ENCODE results near the gene HNRNPA3. TPM values are rescaled to one million over a fixed set of nuclear protein-coding genes. Genes with fewer than 3 reads are reported as not detected.

The HNRNPA3 gene
- total and polyA plus RNA-seq, 2 of the 13 experiments (the other 11 are each of a cell fraction or from before 2014, with no cell fraction given) = 73.3 to 97.7 TPM

DNA sequence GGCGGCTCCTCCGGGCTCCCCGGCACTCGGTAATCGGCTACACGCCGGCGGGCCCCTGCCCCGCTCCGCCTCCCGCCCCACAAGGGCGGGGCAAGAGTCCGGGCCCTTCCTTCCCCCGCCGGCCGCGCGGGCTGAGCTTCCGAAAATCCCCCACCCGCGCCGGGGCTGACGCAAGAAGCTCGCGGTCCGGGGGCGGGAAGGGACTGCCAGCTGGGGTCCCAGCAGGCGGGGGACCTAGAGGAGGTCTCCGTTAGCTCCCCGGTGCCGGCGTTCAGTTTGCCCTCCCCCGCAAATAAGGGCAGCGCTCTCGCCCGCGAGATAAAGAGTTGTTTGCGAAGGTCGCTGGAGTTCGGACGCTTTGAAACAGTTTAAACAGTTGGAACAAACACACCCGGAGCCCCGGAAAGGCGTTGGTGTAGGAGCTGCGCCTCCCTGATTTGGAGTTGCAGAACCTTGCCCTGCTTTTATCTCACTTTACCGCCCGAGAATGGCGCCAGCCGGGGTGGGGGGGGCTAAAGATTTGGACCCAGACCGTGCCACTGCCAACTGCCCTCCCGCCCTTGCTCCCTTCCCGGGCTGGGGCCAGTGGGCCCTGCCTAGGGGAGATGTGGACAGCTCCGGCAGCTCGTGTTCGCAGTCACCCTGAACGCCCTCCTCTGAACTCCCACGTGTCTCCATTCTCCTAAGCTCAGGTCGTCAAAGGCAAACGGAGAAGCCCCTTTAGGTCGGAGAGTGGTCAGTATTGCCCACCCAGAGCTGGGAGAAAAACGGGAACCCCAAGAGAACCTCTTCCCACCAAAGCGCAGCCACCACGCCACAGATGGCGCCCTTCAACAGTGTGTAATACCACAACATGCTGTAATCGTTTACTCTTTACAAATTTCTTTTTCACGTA lies 52.3 kb downstream of the HNRNPA3 start, which contains the start of gene NFE2L2 (continued):
- TF ChIP-seq PBX2 (CRISPR knock-in tag; IDR thresholded peaks at IDR 0.05) (no peak), ZNF230 (CRISPR knock-in tag; IDR thresholded peaks at IDR 0.05) (peak; percentile 82; the same call in 1 of the 2 replicates), ZNF841 (CRISPR knock-in tag; IDR thresholded peaks at IDR 0.05; ENCODE audit: borderline replicate concordance) (peak; percentile 7; the same call in 1 of the 2 replicates), HNRNPLL (IDR thresholded peaks at IDR 0.05; ENCODE audit: low read depth, low read length, poor library complexity, severe bottlenecking) (peak; percentile 95), NFIC (IDR thresholded peaks at IDR 0.05; ENCODE audit: low read length) (peak; percentile 59; the same call in 1 of the 2 replicates), ARID5B (CRISPR knock-in tag; IDR thresholded peaks at IDR 0.05) (peak; percentile 86), NFE2L1 (CRISPR knock-in tag; IDR thresholded peaks at IDR 0.05; ENCODE audit: borderline replicate concordance) (no peak), GLI4 (CRISPR knock-in tag; IDR thresholded peaks at IDR 0.05; ENCODE audit: borderline replicate concordance) (peak; percentile 23; the same call in 1 of the 2 replicates), SP140L (CRISPR knock-in tag; IDR thresholded peaks at IDR 0.05; ENCODE audit: borderline replicate concordance) (peak; percentile 53; the same call in 1 of the 2 replicates), BATF2 (CRISPR knock-in tag; IDR thresholded peaks at IDR 0.05) (peak; percentile 46; the same call in 1 of the 2 replicates), IKZF4 (CRISPR knock-in tag; IDR thresholded peaks at IDR 0.05; ENCODE audit: borderline replicate concordance, low read depth, not compliant biosample characterization) (no peak), PITX1 (CRISPR knock-in tag; IDR thresholded peaks at IDR 0.05) (peak; percentile 97), ISL2 (CRISPR knock-in tag; IDR thresholded peaks at IDR 0.05) (peak; percentile 97), ADNP (CRISPR knock-in tag; IDR thresholded peaks at IDR 0.05) (peak; percentile 48; the same call in 1 of the 2 replicates), ZNF335 (CRISPR knock-in tag; IDR thresholded peaks at IDR 0.05) (no peak; the same call in 1 of the 2 replicates), NONO (IDR thresholded peaks at IDR 0.05) (no peak), NONO (CRISPR knock-in tag; conservative IDR thresholded peaks at IDR 0.05) (peak; percentile 83), DNMT3B (CRISPR knock-in tag; conservative IDR thresholded peaks at IDR 0.05) (no peak)
- TF ChIP-seq, protein P1, sequence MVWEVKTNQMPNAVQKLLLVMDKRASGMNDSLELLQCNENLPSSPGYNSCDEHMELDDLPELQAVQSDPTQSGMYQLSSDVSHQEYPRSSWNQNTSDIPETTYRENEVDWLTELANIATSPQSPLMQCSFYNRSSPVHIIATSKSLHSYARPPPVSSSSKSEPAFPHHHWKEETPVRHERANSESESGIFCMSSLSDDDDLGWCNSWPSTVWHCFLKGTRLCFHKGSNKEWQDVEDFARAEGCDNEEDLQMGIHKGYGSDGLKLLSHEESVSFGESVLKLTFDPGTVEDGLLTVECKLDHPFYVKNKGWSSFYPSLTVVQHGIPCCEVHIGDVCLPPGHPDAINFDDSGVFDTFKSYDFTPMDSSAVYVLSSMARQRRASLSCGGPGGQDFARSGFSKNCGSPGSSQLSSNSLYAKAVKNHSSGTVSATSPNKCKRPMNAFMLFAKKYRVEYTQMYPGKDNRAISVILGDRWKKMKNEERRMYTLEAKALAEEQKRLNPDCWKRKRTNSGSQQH (CRISPR knock-in tag; IDR thresholded peaks at IDR 0.05; ENCODE audit: low read depth) = no peak
- TF ChIP-seq, protein P2, sequence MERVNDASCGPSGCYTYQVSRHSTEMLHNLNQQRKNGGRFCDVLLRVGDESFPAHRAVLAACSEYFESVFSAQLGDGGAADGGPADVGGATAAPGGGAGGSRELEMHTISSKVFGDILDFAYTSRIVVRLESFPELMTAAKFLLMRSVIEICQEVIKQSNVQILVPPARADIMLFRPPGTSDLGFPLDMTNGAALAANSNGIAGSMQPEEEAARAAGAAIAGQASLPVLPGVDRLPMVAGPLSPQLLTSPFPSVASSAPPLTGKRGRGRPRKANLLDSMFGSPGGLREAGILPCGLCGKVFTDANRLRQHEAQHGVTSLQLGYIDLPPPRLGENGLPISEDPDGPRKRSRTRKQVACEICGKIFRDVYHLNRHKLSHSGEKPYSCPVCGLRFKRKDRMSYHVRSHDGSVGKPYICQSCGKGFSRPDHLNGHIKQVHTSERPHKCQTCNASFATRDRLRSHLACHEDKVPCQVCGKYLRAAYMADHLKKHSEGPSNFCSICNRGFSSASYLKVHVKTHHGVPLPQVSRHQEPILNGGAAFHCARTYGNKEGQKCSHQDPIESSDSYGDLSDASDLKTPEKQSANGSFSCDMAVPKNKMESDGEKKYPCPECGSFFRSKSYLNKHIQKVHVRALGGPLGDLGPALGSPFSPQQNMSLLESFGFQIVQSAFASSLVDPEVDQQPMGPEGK (CRISPR knock-in tag; IDR thresholded peaks at IDR 0.05) = peak; percentile 99

Measured in HepG2 (cell line).